PFSK-1 (cell line): ENCODE results near the gene RNPS1.

Experiments
- FOXP2 ChIP-seq: optimal IDR thresholded peaks from 2 replicates; pipeline ENCODE3; 2011; ENCODE audit warnings: borderline replicate concordance, control low read depth, inconsistent platforms; ENCODE audit not compliant: insufficient read depth; ENCODE audit errors: extremely low read length, extremely low read depth
- POLR2AphosphoS5 ChIP-seq: IDR thresholded peaks from 2 replicates; pipeline ENCODE4 v1.6.1; 2012; ENCODE audit warnings: low read depth, mild to moderate bottlenecking, control low read depth, low read length, moderate library complexity
- REST ChIP-seq, 2 experiments: IDR thresholded peaks; 2 replicates each; pipeline versions ENCODE4 v1.6.1 to v1.8.0; 2011 to 2012; ENCODE audit warnings: low read depth in 2 of 2, low read length in 2 of 2, control low read depth in 1 of 2, inconsistent platforms in 1 of 2, mild to moderate bottlenecking in 1 of 2, moderate library complexity in 1 of 2; ENCODE audit not compliant: insufficient read depth in 1 of 2
- SIN3A ChIP-seq: IDR thresholded peaks from 2 replicates; pipeline ENCODE4 v1.6.1; 2012; ENCODE audit warnings: mild to moderate bottlenecking, low read length, moderate library complexity, borderline replicate concordance; ENCODE audit not compliant: insufficient read depth
- TAF1 ChIP-seq: IDR thresholded peaks from 2 replicates; pipeline ENCODE4 v1.6.1; 2012; ENCODE audit warnings: low read length, control low read depth, borderline replicate concordance; ENCODE audit not compliant: insufficient read depth

The RNPS1 gene

GRCh38 chr16:2214719-2214968 lies 53.3 kb downstream of the RNPS1 start, which contains the start of gene PGP:
PGP (minus strand) TSS chr16:2214840; CDS start chr16:2214777, 63 bp downstream.
- TF ChIP-seq POLR2AphosphoS5 (no peak), SIN3A (no peak), FOXP2 (no peak), REST (IDR thresholded peaks at IDR 0.05; ENCODE audit: insufficient read depth in 1 of 2, low read depth in 2 of 2, low read length in 2 of 2) (no peak), TAF1 (no peak)

DNA sequence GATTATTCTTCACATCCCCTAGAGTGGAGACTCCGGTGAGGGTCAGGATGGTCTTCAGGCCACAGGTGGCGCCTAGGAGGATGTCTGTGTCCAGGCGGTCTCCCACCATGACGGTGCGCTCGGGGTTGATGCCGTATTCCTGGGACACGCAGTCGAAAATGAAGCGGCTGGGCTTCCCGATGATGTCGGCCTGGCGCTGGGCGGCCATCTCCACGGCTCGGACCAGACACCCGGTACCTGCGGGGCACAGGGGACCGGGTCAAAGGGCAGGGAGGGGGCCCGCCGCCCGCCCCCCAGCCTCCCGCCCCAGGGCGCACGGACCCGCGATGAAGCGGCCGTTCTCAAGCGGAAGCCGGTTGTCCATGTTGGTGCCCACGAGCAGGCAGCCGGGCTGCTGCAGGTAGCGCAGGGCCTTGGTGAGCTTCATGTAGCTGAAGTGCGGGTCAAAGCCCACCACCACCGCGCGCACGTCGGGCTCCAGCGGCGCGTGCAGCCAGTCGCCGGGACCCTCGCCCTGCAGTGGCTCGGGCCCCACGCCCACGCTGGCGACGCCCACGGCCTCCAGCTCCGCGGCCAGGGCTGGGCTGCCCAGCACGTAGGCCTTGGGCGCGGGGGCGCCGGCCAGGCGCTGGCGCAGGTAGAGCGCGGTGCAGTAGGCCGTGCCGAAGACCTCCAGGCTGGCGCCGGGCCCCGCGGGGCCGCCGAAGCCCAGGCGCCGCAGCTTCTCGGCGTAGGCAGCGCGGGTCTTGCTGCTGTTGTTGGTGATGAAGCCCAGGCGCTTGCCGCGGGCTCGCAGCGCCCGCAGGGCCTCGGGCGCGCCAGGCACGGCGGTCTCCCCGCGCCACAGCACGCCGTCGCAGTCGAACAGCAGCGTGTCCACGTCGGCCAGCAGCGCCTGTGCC lies 53.9 kb downstream of the RNPS1 start:
- TF ChIP-seq REST (IDR thresholded peaks at IDR 0.05; ENCODE audit: insufficient read depth in 1 of 2, low read depth in 2 of 2, low read length in 2 of 2) (no peak), SIN3A (no peak)

DNA sequence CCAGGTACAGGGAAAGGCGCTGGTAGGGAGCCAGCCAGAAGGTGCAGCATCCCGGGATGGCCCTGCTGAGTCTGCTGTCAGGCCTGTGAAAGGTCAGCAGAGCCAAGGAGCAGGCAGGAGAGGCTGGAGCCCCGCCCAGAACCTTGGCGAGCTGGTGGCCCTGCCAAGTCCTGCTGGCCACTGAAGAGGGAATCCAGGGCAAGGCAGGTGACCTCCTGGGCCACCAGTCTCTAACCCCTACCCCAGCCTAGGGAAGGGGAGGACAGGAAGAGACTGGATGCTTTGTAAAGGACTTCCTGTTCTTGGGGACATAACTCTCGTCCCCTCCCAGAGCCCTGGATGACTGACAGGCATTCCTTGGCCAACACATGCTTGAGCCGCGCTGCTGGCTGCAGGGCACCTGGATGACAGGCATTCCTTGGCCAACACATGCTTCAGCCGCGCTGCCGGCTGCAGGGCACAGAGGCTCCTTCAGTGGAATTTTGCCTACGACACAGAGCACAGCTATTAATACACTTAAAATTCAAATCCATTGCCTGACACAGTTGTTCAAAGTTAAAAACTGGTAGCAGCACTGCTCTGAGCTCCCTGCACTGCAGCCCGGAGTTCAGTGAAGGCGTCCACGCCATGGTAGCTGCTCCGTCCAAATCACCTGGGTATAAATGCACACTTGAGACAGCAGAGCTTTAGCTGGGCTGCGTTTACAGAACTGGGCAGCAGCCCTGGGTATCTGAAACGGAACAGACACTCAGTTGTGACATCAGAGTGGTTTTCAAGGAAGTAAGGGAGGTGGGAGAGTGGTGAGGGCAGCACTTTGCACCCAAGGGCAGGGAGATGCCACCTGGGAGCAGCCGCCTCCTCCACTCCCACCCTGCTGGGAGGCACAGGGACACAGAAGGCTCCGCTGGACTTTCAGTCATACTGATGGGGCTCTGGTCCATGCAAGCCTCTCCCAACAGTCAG lies 55.3 kb downstream of the RNPS1 start:
- TF ChIP-seq SIN3A (0 out of 2 replicates have a peak, but pooled peaks have one; percentile 36), TAF1 (no peak)

DNA sequence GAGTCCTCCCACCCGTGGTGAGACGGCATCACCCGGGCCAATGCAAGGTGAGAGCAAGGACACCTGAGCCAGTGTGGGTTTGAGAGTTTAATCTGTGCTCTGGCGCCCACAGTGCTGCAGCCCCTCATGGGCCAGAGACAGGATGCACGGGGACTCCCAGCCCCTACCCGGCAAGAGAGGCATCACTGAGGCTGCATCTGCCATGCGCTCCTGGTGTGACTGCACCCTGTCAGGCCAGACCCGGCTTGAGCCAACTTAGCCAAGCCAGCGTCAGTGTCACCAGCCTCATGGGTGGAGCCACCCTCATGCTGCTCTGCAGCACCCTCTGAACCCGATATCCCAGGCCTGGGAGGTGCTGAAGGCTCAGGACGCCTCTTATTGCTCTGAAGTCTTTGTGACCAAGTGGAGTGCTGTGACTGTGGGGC lies 56.0 kb downstream of the RNPS1 start:
- no peak for TF ChIP-seq FOXP2
- TF ChIP-seq TAF1: no peak
- no peak for TF ChIP-seq REST (IDR thresholded peaks at IDR 0.05; ENCODE audit: insufficient read depth in 1 of 2, low read depth in 2 of 2, low read length in 2 of 2)
- no peak for TF ChIP-seq SIN3A
- TF ChIP-seq POLR2AphosphoS5: no peak

- TF ChIP-seq REST (IDR thresholded peaks at IDR 0.05; ENCODE audit: insufficient read depth in 1 of 2, low read depth in 2 of 2, low read length in 2 of 2) (no peak), POLR2AphosphoS5 (peak; percentile 38; the same call in 1 of the 2 replicates)
These were observed 57.2 kb downstream of the RNPS1 start, which contains the start of gene BRICD5 for GRCh38 chr16:2210386-2211365. BRICD5 (minus strand) TSS chr16:2210863; CDS start chr16:2210833, 30 bp downstream.
